Neural progenitor cell (in vitro differentiated cells): ENCODE measurements around the gene CCDC88A.

ENCODE experiments used
- CTCF ChIP-seq: fragments of 200-600 bp; sonication (generic); IDR thresholded peaks from 2 replicates; pipeline ENCODE4 v1.5.1; 2017; ENCODE audit warnings: antibody characterized with exemption, mild to moderate bottlenecking
- EZH2 ChIP-seq: fragments of 200-600 bp; sonication (generic); IDR thresholded peaks from 2 replicates; pipeline ENCODE4 v1.6.1; 2017; ENCODE audit warnings: antibody characterized with exemption, mild to moderate bottlenecking, moderate library complexity

- no peak for TF ChIP-seq CTCF
- no peak for TF ChIP-seq EZH2
Observed at GRCh38 chr2:55252832-55253231, 166.8 kb downstream of the CCDC88A start.
